ENCODE results near the gene AQP11. TPM values are rescaled to one million over a fixed set of nuclear protein-coding genes. Genes with fewer than 3 reads are reported as not detected.
A peak's percentile ranks its signal among the peaks of the same experiment; 100 is the strongest.

Gene AQP11
- polyA plus RNA-seq, 1 of the 3 experiments (the other 2 are of a cell fraction): 1.8 TPM

GRCh38 chr11:77542296-77542695, 47.5 kb upstream of the AQP11 start (continued):
- TF ChIP-seq PBX3 (IDR thresholded peaks at IDR 0.05): peak; percentile 85
- TF ChIP-seq IRF3 (IDR thresholded peaks at IDR 0.05; ENCODE audit: low read depth, low read length): no peak
- no peak for TF ChIP-seq USF1 (IDR thresholded peaks at IDR 0.05; ENCODE audit: borderline replicate concordance, low read depth)
- no peak for TF ChIP-seq TAF1 (IDR thresholded peaks at IDR 0.05; ENCODE audit: borderline replicate concordance, low read depth, low read length)
- no peak for TF ChIP-seq RAD21 (IDR thresholded peaks at IDR 0.05; ENCODE audit: low read length)
- TF ChIP-seq CHD2 (IDR thresholded peaks at IDR 0.05; ENCODE audit: low read length, partially characterized antibody): no peak
- no peak for TF ChIP-seq TEAD4 (IDR thresholded peaks at IDR 0.05; ENCODE audit: borderline replicate concordance, insufficient read depth)
- TF ChIP-seq REST (IDR thresholded peaks at IDR 0.05; ENCODE audit: low read depth, low read length): no peak
- TF ChIP-seq GABPA (IDR thresholded peaks at IDR 0.05; ENCODE audit: low read depth): no peak
- no peak for TF ChIP-seq RCOR1 (IDR thresholded peaks at IDR 0.05; ENCODE audit: low read length)
- no peak for TF ChIP-seq RFX5 (IDR thresholded peaks at IDR 0.05; ENCODE audit: low read length)
- no peak for TF ChIP-seq FOXJ3 (CRISPR knock-in tag; IDR thresholded peaks at IDR 0.05)
- peak in 1 of 2 experiments; percentile 38; a peak in 1 of 4 replicates for TF ChIP-seq EP300 (IDR thresholded peaks at IDR 0.05; ENCODE audit: borderline replicate concordance in 1 of 2, low read depth in 1 of 2, low read length in 1 of 2)
